T47D (cell line): ENCODE data around the gene FAXC.
"Not testable (repeated sequence)": the region's sequence is repeated elsewhere in the genome, so short reads cannot be mapped to it uniquely, and the experiment has no call there.

ENCODE experiments used
- DNase-seq, 2 experiments: peaks; one replicate each; pipeline versions ENCODE4 v3.0.0 to v3.0.0-alpha.2; 2011 to 2012; ENCODE audit warnings: low read depth in 1 of 2, low spot score in 1 of 2
- JUND ChIP-seq: IDR thresholded peaks from 2 replicates; pipeline ENCODE4 v1.6.1; 2012; ENCODE audit warnings: low read depth
- in situ Hi-C: cut with HindIII; loops from 2 replicates; pipeline ENCODE4 v1.10.0; 2016; ENCODE audit warnings: low sequenced_read_pairs, low pct_unique_long_range_greater_than_20kb

FAXC gene

DNA sequence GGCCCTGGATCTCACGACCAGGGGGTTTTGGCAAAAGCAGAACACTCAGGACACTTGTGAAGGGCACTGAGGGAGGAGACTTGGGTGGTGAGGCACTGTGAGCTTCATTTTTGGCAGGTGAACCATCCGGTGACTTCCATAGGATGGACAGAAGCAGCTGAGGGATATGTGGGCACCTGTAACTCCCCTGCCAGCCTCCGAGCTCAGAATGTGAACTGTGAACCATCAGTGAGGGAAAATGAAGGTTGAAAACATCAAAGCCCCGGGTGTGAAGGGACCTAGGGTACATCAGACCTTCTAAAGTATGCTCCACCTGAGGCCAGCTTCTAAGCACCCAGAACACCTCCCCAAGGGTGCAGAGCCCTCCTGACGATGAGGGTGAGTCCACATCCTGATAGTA is 53.2 kb downstream of the FAXC start:
- in situ Hi-C loops = no loop called here
- DNase-seq = no peak
- no peak for TF ChIP-seq JUND

DNA sequence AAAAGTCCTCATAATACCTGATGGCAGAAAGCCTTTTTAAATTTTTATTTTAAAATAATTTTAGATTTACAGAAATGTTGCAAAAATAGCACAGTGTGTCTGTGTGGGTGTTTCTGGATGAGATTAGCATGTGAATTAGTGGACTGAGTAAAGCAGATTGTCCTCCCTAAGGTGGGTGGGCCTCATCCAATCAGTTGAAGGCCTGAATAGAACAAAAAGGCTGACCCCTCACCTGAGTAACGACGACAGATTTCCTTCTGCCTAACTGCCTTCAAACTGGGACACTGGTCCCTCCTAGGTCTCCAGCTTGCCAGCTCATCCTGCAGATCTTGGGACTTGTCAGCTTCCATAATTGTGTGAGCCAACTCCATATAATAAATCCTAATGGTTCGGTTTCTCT is 54.2 kb downstream of the FAXC start:
- in situ Hi-C loops = no loop called here
- no peak for DNase-seq
- no peak for TF ChIP-seq JUND

DNA sequence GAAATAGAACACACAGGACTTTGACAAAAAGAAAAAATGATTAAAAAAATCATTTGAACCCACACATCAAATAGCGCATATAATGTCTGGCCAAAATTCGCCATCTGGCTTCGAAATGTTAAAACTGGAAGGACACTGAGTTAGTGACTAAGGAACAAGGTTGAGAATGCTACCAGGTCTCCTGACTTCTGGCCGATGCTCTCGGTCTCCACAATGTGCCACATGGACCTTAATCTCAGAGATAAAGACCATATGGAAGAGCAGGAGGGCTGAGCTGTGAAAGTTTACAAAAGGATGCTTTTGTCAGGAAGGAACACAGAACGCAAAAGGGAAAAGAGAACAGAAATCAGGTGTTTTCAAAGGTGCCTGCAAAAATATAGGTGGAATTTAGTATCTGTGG is 54.7 kb downstream of the FAXC start:
- no peak for DNase-seq
- in situ Hi-C loops = no loop called here
- no peak for TF ChIP-seq JUND

DNA sequence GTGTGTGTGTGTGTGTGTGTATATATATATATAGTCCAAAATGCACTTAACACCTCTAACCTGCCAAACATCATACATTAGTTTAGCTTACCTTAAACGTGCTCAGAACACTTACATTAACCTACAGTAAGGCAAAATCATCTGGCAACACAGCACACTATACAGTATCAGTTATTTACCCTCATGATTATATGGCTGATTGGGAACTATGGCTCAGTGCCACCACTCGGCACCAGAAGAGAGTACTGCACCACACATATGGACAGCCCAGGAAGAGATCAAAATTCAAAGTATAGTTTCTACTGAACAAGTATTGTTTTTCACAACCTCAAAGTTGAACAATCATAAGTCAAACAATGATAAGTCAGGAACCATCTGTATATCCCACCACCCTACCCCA is 59.8 kb downstream of the FAXC start:
- in situ Hi-C loops = no loop called here
- no peak for DNase-seq
- TF ChIP-seq JUND = no peak

DNA sequence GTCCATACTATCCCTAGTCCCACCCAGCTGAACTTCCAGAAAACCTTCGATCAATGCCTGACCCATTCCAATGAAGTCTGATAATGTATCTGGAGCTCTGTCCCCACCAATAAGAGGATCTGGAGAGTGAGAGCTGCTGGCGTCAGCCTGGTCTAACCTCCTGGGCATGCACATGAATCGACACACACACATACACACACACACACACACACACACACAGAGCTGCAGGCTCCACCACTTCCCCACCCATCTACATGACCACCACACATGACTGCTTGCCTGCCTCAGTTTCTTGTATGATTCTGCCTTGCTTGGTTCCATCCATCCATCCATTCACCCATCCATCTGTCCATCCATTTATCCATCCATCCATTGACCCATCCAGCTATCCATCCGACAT is 60.8 kb downstream of the FAXC start:
- DNase-seq = no peak
- no peak for TF ChIP-seq JUND
- in situ Hi-C loops = no loop called here

DNA sequence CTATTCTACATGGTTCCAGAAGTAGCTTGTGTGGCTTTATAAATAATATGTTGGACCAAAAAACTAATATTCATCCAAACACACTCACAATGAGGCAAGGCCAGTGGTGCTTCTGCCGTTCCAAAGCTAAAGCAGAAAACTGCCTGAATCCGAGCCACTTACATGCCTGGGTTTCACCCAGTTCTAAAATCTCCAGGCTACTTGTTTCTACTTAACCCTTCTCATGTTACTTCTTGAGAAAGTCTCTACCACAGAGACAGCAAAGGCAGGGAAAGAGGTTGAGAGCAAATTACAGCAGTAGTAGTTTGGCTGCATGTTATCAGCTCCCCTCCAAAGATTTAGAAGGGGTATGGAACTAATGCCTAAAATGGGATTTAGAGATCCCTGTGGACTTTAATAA is 62.0 kb downstream of the FAXC start:
- no peak for DNase-seq
- in situ Hi-C loops = no loop called here
- no peak for TF ChIP-seq JUND

DNA sequence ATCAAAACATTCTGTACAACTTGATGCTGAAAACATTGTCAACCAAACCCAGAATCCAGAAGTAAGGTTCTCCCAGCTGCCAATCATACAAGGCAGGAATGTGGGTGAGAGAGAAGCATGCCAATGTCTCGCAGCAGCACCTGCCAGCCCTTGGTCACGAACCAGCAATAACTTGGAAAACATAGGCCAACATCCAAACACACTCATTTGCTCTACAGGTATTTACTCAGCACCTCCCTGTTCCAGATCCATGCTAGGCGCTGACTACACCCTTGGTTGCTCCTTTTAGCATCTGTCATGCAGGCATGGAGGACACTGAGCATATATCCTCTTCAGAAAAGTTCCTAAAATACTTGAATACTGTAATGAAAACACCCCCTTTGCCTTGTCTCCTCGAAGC is 63.6 kb downstream of the FAXC start:
- DNase-seq = no peak
- no peak for TF ChIP-seq JUND
- in situ Hi-C loops = no loop called here

DNA sequence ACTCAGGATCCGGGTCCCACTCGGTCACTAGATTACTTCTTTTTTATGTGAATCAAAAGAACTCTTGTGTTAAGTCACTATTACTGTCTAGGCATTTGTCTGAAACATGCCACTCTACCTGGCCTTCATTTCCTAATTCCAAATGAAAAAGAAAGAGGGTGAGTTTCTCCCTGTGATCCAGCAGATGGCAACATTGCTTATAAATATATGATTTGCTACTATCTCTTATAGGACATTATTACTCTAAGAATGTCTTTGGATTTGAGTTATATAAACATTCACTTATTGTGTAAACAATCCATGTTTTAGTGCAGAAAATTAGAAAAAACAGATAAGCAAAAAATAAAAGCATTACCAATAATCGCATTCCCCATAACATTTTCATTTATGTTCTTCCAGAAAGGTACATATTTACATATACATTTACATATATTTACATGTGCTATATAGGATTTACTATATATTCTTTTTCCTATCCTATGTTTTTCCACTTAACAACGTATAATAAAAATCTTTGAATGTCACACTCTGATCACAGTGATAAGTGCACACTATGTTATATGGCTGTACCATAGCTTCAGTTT is 66.9 kb downstream of the FAXC start:
- no peak for TF ChIP-seq JUND
- DNase-seq = peak in 1 of 2 experiments; percentile 22
- in situ Hi-C loops = no loop called here

DNA sequence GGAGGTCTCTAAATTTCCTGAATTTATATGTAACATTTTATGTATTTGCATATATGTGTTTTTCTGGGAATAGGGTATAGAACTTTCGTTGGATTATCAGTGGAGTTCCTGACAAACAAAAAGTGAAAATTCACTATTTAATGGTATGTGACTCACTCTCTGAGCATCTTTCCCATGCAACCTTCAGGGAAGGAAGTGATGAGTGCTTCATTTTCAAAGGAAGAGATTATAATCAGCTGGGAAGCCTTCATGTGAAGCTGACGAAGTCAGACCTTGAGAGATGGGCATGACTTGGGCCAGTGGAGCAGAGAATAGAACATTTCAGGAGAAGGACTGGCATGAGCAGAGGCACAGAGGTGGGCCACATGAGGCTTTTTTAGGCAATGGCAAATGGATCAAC is 72.7 kb downstream of the FAXC start:
- TF ChIP-seq JUND = no peak
- in situ Hi-C loops = no loop called here
- no peak for DNase-seq

DNA sequence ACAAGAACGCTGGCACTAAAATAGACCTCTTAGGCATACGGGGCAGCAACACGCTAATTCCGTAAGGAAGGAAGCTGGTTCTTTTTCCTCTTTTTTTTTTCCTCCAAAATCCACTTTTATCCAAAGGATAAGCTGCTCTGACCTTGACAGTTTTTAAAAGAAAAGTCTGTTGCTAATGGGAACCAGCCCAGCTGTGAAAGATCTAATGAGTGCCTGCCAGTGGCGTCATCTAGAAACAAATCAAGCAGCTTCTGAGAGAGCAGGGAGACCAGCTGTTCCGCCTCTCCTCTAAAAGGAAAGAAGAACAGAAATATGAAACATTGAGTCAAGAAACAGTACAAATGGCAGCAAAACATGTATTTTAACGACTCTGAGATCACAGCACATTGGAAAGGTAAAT is 78.6 kb downstream of the FAXC start:
- in situ Hi-C loops = no loop called here

DNA sequence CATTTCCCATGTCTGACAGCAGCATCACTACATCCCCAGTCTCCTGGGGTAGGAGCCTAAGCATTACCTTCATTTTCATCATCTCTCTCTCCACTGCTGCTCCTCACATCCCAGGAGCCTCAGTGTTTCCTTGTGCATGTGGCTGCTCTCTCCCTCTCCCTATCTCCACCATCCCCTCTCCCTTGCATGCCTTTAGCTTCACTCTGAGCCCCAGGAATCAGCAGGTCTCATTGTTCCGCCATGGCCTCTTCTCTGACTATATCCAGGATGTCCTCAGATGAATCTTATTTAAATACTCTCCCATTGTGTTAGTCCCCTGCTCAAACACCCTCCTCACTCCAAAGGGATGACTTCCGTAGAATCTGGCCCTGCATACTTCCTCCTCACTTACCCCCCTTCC is 79.4 kb downstream of the FAXC start:
- TF ChIP-seq JUND = no peak
- DNase-seq = no peak

More for the DNA sequence above, 78.6 kb downstream of the FAXC start:
- no peak for DNase-seq
- TF ChIP-seq JUND = no peak

DNA sequence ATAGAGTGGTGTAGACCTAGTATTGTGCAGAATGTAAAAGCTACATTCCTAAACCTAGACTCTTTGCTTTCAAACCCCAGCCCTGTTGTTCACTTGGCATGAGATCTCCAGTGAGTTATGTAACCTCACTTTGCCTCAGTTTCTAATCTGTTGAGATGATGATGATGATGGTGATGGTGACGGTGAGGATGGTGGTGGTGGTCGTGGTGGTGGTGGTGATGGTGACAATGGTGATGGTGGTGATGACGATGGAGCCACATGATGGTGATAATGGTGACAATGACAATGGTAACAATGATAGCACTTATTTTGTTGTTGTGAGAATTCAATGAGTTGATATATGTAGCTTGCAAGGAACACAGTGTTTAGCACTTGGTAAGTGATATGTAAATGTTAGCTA is 80.3 kb downstream of the FAXC start:
- in situ Hi-C loops = no loop called here
- no peak for TF ChIP-seq JUND
- no peak for DNase-seq

More for the DNA sequence above, 79.4 kb downstream of the FAXC start:
- in situ Hi-C loops = no loop called here

DNA sequence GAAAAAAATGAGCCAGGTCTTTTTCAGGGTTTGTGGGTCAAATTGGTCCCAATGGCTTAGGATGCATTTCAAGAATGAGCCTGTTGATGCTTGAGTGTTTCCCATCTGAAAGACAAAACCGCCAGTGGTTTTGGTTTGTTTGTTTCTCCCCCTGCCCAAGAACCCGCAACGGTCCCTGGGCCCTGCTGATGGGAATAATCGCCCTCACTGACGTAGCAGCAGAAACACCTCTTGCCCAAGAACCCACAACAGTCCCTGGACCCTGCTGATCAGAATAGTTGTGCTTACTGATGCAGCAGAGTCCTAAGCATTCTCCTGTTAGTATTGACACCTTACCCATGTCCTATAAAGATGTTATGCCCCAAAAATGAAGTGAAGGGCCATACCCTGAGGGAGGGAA is 82.5 kb downstream of the FAXC start:
- DNase-seq, in situ Hi-C loops: not testable (repeated sequence)

DNA sequence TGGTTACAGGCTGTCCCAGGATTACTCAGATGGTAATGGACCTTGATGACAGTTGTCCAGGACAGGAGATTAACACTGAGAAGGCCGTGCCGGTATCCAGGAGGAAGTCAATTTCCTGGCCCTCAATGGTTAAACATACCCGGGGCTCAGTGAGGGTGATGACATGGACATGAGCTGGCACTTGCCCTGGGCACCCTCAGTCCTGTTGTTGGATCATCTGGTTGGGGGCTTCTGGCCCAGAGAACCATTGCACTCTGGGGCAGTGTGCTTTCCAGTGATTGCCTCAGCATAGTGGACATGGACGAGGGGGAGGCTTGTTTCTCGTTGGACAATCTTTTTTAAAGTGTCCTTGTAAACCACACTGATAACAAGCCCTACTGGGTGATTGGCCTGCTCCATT is 84.0 kb downstream of the FAXC start:
- in situ Hi-C loops, DNase-seq: not testable (repeated sequence)
